Activated T-cell treated with anti-CD3 and anti-CD28 coated beads, Interleukin-2, amount 50 U/mL, for 24 hours (primary cell): ENCODE measurements around the gene TRIP11.

Experiments
- DNase-seq: peaks from one replicate; pipeline ENCODE4 v3.0.0-alpha.2; 2020
- H3K27ac Mint-ChIP-seq: 2 replicates; pipeline ENCODE4 v1.8.0; 2020; ENCODE audit warnings: mild to moderate bottlenecking, mixed read lengths
- H3K27me3 Mint-ChIP-seq: 2 replicates; pipeline ENCODE4 v1.8.0; 2020; ENCODE audit warnings: mixed read lengths
- H3K36me3 Mint-ChIP-seq: 2 replicates; pipeline ENCODE4 v1.8.0; 2020; ENCODE audit warnings: low read depth, mixed read lengths
- H3K4me1 Mint-ChIP-seq: 2 replicates; pipeline ENCODE4 v1.8.0; 2020; ENCODE audit warnings: low read depth, mixed read lengths
- H3K4me3 Mint-ChIP-seq: 2 replicates; pipeline ENCODE4 v1.8.0; 2020; ENCODE audit warnings: mild to moderate bottlenecking, moderate library complexity, mixed read lengths
- H3K9me3 Mint-ChIP-seq: 2 replicates; pipeline ENCODE4 v1.8.0; 2020; ENCODE audit warnings: mixed read lengths

Gene TRIP11

GRCh38 chr14:91987192-91987591 is 52.7 kb downstream of the TRIP11 start:
- Mint-ChIP-seq H3K9me3 (no peaks in the 10 kb centered on the region), H3K27me3 (no peaks in the 10 kb centered on the region), H3K4me3 (no peak overlapping the region), H3K27ac (no peak overlapping the region), H3K36me3 (peaks cover 90% of the 10 kb centered on the region), H3K4me1 (peaks cover 13% of the 10 kb centered on the region)
- no peak for DNase-seq

- Mint-ChIP-seq H3K27me3 (no peaks in the 10 kb centered on the region), H3K36me3 (peaks cover 81% of the 10 kb centered on the region), H3K9me3 (no peaks in the 10 kb centered on the region), H3K4me1 (peaks cover 17% of the 10 kb centered on the region), H3K4me3 (no peak overlapping the region), H3K27ac (no peak overlapping the region)
- DNase-seq = no peak
These were observed 54.2 kb downstream of the TRIP11 start for GRCh38 chr14:91985521-91986255.

GRCh38 chr14:91985008-91985407 is 54.9 kb downstream of the TRIP11 start:
- no peak overlapping the region for H3K4me3 Mint-ChIP-seq
- H3K27ac Mint-ChIP-seq = no peak overlapping the region
- peaks cover 81% of the 10 kb centered on the region for H3K36me3 Mint-ChIP-seq
- no peaks in the 10 kb centered on the region for H3K27me3 Mint-ChIP-seq
- peaks cover 23% of the 10 kb centered on the region for H3K4me1 Mint-ChIP-seq
- no peaks in the 10 kb centered on the region for H3K9me3 Mint-ChIP-seq
- DNase-seq = no peak

- H3K36me3 Mint-ChIP-seq = peaks cover 68% of the 10 kb centered on the region
- H3K4me3 Mint-ChIP-seq = no peak overlapping the region
- no peaks in the 10 kb centered on the region for H3K9me3 Mint-ChIP-seq
- peaks cover 35% of the 10 kb centered on the region for H3K4me1 Mint-ChIP-seq
- H3K27me3 Mint-ChIP-seq = no peaks in the 10 kb centered on the region
- no peak for DNase-seq
- no peak overlapping the region for H3K27ac Mint-ChIP-seq
These were observed 56.3 kb downstream of the TRIP11 start for GRCh38 chr14:91983588-91983987.

GRCh38 chr14:91980157-91980556 is 59.7 kb downstream of the TRIP11 start:
- Mint-ChIP-seq H3K36me3 (peaks cover 59% of the 10 kb centered on the region), H3K27me3 (no peaks in the 10 kb centered on the region), H3K4me3 (peak overlapping the region; percentile 23), H3K4me1 (peaks cover 51% of the 10 kb centered on the region), H3K27ac (peak overlapping the region; percentile 87), H3K9me3 (no peaks in the 10 kb centered on the region)
- no peak for DNase-seq

GRCh38 chr14:91977884-91978283 is 62.0 kb downstream of the TRIP11 start:
- Mint-ChIP-seq H3K27me3 (no peaks in the 10 kb centered on the region), H3K4me3 (no peak overlapping the region), H3K36me3 (peaks cover 54% of the 10 kb centered on the region), H3K9me3 (no peaks in the 10 kb centered on the region), H3K4me1 (peaks cover 44% of the 10 kb centered on the region), H3K27ac (peak overlapping the region; percentile 34)
- DNase-seq = no peak

GRCh38 chr14:91975763-91976162 is 64.1 kb downstream of the TRIP11 start:
- no peak for DNase-seq
- H3K4me3 Mint-ChIP-seq = no peak overlapping the region
- H3K4me1 Mint-ChIP-seq = peaks cover 36% of the 10 kb centered on the region
- no peak overlapping the region for H3K27ac Mint-ChIP-seq
- peaks cover 56% of the 10 kb centered on the region for H3K36me3 Mint-ChIP-seq
- H3K27me3 Mint-ChIP-seq = no peaks in the 10 kb centered on the region
- H3K9me3 Mint-ChIP-seq = no peaks in the 10 kb centered on the region

GRCh38 chr14:91971188-91971778 is 68.6 kb downstream of the TRIP11 start:
- H3K4me3 Mint-ChIP-seq = no peak overlapping the region
- no peak for DNase-seq
- peaks cover 22% of the 10 kb centered on the region for H3K4me1 Mint-ChIP-seq
- H3K36me3 Mint-ChIP-seq = peaks cover 74% of the 10 kb centered on the region
- H3K27ac Mint-ChIP-seq = no peak overlapping the region
- no peaks in the 10 kb centered on the region for H3K9me3 Mint-ChIP-seq
- no peaks in the 10 kb centered on the region for H3K27me3 Mint-ChIP-seq

GRCh38 chr14:91968280-91968679 is 71.6 kb downstream of the TRIP11 start:
- H3K27me3 Mint-ChIP-seq = no peaks in the 10 kb centered on the region
- H3K27ac Mint-ChIP-seq = peak overlapping the region; percentile 65

GRCh38 chr14:91964724-91965123 is 75.1 kb downstream of the TRIP11 start:
- peaks cover 1% of the 10 kb centered on the region for H3K27me3 Mint-ChIP-seq
- no peak overlapping the region for H3K4me3 Mint-ChIP-seq
- no peaks in the 10 kb centered on the region for H3K9me3 Mint-ChIP-seq
- no peak for DNase-seq
- peaks cover 37% of the 10 kb centered on the region for H3K4me1 Mint-ChIP-seq
- peaks cover 29% of the 10 kb centered on the region for H3K36me3 Mint-ChIP-seq
- H3K27ac Mint-ChIP-seq = no peak overlapping the region

More at GRCh38 chr14:91968280-91968679, 71.6 kb downstream of the TRIP11 start:
- peaks cover 21% of the 10 kb centered on the region for H3K4me1 Mint-ChIP-seq
- peaks cover 53% of the 10 kb centered on the region for H3K36me3 Mint-ChIP-seq
- no peak for DNase-seq
- no peak overlapping the region for H3K4me3 Mint-ChIP-seq
- no peaks in the 10 kb centered on the region for H3K9me3 Mint-ChIP-seq

GRCh38 chr14:91964011-91964410 is 75.8 kb downstream of the TRIP11 start:
- H3K9me3 Mint-ChIP-seq = no peaks in the 10 kb centered on the region
- H3K27ac Mint-ChIP-seq = no peak overlapping the region
- H3K4me3 Mint-ChIP-seq = no peak overlapping the region
- peaks cover 2% of the 10 kb centered on the region for H3K27me3 Mint-ChIP-seq
- no peak for DNase-seq
- peaks cover 36% of the 10 kb centered on the region for H3K4me1 Mint-ChIP-seq
- peaks cover 22% of the 10 kb centered on the region for H3K36me3 Mint-ChIP-seq

- DNase-seq = no peak
- peaks cover 17% of the 10 kb centered on the region for H3K36me3 Mint-ChIP-seq
- H3K4me3 Mint-ChIP-seq = no peak overlapping the region
- no peaks in the 10 kb centered on the region for H3K9me3 Mint-ChIP-seq
- peaks cover 31% of the 10 kb centered on the region for H3K4me1 Mint-ChIP-seq
- H3K27ac Mint-ChIP-seq = no peak overlapping the region
- peaks cover 2% of the 10 kb centered on the region for H3K27me3 Mint-ChIP-seq
These were observed 76.4 kb downstream of the TRIP11 start for GRCh38 chr14:91963465-91963864.

- Mint-ChIP-seq H3K27me3 (peaks cover 2% of the 10 kb centered on the region), H3K4me1 (peaks cover 18% of the 10 kb centered on the region)
These were observed 78.3 kb downstream of the TRIP11 start for GRCh38 chr14:91961297-91962220.

GRCh38 chr14:91957876-91958313 is 82.0 kb downstream of the TRIP11 start:
- Mint-ChIP-seq H3K27ac (no peak overlapping the region), H3K4me1 (peaks cover 16% of the 10 kb centered on the region), H3K9me3 (no peaks in the 10 kb centered on the region), H3K36me3 (no peaks in the 10 kb centered on the region), H3K4me3 (no peak overlapping the region), H3K27me3 (peaks cover 2% of the 10 kb centered on the region)
- DNase-seq = no peak

More at GRCh38 chr14:91961297-91962220, 78.3 kb downstream of the TRIP11 start:
- peak overlapping the region; percentile 30 for H3K4me3 Mint-ChIP-seq
- H3K27ac Mint-ChIP-seq = peak overlapping the region; percentile 88
- no peaks in the 10 kb centered on the region for H3K9me3 Mint-ChIP-seq
- no peak for DNase-seq
- peaks cover under 1% of the 10 kb centered on the region for H3K36me3 Mint-ChIP-seq
